Ureter (tissue), 1 donor: ENCODE data around the gene PPM1H. TPM values are rescaled to one million over a fixed set of nuclear protein-coding genes. Genes with fewer than 3 reads are reported as not detected.
"Not testable (repeated sequence)": the region's sequence is repeated elsewhere in the genome, so short reads cannot be mapped to it uniquely, and the experiment has no call there.

Experiments used
- DNase-seq: peaks from one replicate; pipeline ENCODE4 v3.0.0-alpha.2; 2020; ENCODE audit warnings: low spot score
- total RNA-seq: library from RNA; stranded (reverse); gene quantifications from one replicate; pipeline ENCODE4 v1.2.4, GENCODE V29; 2023
- donor health status: DM: yes; HTN: yes; CAD: no.

Gene PPM1H, protein sequence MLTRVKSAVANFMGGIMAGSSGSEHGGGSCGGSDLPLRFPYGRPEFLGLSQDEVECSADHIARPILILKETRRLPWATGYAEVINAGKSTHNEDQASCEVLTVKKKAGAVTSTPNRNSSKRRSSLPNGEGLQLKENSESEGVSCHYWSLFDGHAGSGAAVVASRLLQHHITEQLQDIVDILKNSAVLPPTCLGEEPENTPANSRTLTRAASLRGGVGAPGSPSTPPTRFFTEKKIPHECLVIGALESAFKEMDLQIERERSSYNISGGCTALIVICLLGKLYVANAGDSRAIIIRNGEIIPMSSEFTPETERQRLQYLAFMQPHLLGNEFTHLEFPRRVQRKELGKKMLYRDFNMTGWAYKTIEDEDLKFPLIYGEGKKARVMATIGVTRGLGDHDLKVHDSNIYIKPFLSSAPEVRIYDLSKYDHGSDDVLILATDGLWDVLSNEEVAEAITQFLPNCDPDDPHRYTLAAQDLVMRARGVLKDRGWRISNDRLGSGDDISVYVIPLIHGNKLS
- total RNA-seq = 16.2 TPM

DNA sequence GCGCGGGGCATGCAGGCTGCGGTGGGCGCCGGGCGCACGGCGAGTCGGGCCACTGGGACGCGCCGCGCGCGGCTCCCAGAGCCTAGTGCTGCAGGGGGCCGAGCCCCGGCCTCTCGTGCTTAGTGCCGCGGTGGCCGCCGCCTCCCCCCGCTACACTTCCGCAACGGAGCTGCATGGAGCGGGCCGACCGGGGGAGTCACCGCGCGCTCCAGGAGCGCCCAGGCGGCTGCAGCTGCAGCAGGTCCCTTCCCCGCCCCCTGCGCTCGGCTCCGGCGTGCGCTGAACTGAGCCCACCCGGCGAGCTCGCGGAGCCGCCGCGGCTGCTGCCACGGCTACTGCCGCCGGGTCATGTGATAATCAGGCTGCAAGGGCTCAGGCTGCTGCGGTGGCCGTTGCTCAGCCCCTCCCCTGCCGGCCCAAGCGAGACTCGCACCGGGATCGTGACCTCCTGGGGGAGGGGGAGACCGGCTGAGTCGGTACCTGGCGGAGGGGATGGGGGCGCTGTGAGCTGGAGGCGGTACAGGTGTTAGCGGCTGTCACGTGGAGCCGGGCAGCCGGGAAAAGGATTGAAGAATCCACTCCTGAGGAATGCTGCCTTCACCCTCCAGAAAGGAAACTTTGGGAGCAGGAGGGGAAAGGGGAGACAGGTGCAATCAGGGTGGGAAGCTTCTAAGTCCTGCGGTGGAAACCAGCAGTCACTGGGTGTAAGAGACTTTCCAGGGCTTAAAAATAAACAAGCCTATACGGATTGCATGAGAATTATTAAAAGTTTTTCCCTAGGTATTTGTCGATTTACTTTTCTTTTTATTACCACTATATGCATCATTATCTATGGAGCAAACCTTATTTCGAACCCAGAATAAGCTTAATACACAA is at the start of gene PPM1H:
Gene PPM1H, minus strand, starts transcription at position 352 of the 876 bp plus-strand sequence. CDS start 414 bp downstream, outside the sequence.
- peak; percentile 66 for DNase-seq

DNA sequence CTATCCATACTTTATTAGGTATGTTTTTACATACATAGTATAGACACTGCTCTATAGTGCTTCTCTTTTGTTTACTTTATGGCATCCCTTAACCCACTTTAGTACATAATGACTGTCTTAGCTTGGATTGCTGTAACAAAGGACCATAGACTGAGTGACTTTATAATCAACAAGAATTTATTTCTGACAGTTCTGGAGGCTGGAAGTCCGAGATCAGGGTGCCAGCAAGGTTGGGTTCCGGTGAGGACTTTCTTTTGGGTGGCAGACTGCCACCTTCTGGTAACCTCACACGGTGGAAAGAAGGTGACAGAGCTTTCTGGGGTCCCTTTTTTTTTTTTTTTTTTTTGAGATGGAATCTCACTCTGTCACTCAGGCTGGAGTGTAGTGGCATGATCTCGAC is 48.6 kb upstream of the PPM1H start:
- DNase-seq = no peak

DNA sequence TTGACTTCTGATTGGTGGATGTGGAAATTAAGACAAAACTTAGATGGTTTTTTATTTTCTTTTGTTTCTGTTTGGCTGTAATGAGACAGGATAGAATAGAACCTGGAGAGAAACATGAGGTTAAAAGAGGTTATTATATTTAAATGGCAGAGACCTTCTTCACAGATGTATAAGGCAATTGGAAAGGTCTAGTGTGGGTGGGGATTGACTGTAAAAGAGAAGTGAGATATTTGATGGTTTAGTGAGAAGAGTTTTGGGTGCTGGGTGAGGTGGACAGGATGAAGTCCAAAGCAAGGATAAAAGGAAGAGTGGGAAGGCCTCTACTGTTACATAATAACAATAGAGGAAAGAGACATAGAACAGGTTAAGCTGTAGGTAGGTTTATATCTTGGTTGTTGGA is 43.8 kb upstream of the PPM1H start:
- DNase-seq = no peak

DNA sequence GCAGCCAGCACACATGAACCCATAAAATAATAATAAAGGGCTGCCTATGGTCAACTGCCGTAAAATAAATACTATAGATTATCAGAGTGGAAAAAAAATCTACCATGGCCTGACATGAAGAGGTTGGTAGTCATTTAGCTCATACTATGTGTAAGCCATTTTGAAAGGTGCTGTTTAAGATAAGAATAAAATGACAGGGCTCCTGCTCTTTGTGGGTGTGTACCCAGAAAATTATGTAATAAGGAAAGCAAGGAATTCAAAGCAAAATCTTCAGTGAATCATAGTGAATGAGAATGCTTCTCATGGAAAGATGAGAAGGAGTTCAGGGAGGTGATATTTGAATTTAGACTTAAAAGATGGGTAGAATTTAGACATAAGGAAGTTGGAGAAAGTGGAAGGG is 42.9 kb upstream of the PPM1H start:
- DNase-seq = no peak

DNA sequence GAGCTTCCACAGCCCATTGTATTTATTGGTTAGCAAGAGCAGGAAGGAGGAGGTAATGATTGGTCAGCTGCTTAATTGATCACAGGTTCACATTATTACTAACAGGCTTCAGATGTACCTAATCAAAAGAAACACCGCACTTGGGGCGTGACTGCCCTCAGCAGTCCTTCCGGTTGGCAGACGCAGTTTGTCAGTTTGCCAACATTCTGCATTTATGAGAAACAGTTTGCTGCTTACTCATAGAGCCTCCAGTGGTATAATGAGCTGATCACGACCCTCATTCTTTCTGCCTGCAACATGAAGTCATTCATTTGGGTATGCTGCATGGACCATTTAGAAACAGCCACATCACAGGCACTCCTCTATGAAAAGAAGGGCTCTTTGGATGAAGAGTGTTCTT is 42.5 kb upstream of the PPM1H start:
- no peak for DNase-seq

DNA sequence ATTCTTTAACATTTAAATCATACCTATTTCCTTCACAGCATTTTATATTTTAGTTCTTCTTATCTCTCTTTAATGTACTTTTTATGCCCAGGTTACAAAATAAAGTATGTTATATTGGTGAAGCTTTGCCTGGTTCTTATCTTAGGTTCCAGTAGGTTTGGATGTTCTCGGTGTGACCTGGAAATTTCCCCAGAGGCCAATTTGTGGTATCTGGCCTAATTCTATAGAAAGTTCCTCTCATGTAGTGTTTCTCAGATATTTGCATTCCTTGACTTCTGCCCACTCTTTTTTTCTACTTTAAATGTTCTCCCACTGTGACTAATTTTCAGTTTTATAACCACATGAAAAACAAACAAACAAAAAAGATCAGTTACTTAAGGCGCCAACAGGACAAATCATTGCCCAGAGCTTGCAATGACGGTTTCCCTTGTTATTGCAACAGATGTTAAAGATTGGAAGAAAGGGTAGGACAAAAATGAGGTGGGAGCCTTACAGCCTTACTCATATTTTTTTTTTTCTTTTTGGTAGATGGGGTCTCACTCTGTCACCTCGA is 41.2 kb upstream of the PPM1H start:
- DNase-seq = no peak

DNA sequence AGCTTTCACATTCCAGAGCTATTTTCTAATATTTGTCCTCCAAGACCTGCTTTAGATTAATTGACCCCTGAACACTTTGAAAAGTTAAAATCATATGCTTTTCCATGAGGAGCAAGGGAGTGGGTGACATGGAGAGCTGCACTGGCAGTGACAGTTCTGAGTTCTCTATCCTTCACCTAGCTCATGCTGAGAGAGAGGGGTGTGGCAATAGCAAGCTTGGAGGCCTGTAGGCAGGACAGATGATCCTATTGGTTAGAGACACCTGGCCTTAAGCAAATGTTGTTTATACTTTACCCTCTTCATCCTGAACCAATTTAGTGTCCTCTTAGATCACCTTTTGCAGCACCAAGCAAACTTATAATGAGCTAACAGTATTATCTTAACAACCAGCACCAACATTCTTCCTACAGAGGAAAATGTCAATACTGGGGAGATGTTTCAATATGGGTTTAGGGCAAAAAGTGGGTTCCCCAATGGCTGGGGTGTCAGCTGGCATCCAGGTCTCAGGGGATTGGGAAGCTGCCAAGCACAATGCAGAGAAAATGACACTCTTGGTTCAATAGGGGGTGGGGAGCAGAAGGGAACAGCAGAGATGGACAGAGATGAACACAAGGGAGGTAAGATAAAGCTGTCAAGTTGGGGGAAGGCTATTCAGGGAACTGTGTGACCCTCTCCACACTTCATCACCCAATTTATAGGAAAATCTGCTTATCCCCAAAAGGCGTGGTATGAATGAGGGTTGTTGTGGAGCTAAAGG is 37.0 kb upstream of the PPM1H start:
- no peak for DNase-seq

DNA sequence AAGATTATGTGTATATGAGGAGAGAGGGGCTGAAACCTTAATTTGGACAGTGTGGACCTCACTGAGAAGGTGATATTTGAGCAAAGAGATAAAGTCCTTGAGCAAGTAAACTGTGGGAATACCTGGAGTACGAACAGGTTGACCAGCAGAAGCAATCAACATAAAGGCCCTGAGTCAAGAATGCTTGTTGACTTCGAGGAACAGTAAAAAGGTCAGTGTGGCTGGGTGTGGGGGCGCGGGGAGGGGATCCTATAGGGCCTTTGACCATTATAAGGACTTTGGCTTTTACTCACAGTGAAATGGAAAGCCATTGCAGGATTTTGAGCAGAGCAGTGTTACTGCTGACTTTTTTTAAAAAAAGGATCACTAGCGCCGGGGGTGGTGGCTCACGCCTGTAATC is 34.7 kb upstream of the PPM1H start:
- no peak for DNase-seq

DNA sequence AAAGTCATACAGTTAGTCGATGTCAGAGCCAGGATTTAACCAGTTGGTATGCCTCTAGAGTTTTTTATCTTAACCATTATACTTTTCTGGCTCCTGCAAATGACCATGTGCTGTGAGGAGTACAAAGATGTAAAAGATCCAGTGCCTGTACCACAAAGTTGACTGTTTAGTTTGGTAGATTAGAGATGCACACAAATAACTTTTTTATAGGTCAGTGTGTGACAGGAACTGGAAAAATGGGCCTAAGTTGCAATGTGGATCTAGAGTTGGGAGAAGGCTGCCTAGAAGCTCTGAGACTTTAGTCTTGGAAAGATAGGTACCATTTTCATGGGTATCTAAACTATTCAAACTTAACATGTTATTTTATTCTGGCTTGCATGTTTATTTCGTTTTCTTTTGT is 32.8 kb upstream of the PPM1H start:
- no peak for DNase-seq

DNA sequence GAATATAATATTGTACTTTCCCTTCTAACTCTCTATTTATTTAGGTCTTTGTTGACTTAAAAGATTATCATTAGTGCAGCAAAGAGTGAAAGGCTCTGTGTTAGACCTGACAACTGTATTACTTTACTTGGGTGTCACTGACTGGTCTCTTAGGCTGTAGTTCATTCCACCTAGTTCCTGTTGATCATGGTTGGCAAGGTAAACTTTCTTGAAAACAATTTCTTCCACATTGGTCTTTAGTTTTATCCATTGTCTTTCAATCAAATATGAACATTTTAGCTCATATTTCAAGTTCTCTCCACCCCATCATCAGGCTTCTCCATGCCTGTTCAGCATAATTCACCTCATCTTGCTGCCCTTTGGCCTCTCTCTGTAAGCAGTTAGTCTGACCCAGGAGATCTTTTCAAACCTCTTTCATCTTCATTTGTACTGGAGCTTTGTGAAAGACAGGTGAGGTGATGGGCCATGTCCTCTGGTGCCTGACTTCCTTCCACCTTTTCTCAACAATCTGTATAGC is 32.1 kb upstream of the PPM1H start:
- DNase-seq = no peak

DNA sequence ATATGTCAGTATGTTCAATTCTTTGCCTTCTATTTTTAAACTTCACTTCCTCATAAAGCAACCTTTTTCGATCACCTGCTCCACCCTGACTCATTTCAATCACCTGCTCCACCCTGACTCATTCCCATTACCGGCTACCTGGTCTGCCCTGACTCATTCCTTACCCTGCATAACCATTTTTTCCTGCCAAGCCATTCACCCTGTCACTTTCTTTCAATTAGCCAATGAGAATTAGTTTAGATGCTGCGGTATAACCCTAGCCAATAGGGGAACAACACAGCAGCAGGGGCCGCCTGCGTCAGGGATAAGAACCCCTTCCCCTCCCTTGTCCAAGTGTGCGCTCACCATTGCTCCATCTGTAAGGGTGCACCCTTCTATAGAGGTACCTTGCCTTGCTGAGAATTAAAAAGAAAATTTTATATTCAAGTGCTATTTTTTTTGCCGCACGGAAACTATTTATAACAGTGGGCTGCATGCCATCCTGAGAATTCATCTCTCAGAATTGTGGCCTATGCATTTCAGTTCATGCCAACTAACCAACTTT is 31.6 kb upstream of the PPM1H start:
- peak; percentile 58 for DNase-seq

DNA sequence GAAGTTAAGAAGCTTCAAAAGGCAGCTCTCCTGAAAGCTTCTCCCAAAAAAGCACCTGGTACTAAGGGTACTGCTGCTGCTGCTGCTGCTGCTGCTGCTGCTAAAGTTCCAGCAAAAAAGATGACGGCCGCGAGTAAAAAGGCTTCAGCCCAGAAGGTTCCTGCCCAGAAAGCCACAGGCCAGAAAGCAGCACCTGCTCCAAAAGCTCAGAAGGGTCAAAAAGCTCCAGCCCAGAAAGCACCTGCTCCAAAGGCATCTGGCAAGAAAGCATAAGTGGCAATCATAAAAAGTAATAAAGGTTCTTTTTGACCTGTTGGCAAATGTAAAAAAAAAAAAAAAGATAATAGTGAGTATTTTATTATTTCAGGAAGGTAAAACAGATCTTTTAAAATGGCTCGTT is 30.8 kb upstream of the PPM1H start:
- DNase-seq = not testable (repeated sequence)

DNA sequence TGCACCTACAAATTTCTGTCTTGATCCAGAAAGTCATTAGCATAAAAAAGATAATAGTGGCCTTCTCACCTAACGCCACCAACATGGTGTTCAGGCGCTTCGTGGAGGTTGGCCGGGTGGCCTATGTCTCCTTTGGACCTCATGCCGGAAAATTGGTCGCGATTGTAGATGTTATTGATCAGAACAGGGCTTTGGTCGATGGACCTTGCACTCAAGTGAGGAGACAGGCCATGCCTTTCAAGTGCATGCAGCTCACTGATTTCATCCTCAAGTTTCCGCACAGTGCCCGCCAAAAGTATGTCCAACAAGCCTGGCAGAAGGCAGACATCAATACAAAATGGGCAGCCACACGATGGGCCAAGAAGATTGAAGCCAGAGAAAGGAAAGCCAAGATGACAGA is 30.3 kb upstream of the PPM1H start:
- not testable (repeated sequence) for DNase-seq

DNA sequence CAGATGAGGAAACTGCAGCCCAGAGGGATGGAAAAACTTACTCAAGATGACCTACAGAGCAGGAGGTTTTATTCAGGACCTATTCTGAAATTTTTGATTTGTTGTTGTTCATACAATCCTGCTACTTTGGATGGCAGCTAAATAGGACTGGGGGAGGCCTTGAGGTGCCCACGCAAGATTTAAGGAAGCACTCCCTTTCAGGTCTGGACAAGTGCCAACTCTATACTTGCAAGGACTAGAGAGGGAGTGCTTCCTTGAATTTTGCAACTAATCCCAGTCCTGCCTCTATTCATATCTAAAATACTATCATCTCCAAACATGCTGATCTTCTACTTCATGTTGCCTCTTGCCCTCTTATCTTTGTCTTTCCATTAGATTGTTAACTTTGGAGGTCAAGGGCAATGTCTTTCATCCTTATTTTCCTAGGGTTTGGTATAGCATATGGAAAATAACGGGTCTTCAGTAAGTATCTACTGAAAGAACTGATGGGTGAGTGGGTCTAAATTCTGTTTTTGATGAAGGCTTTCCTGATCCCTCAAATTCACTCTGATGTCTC is 28.6 kb upstream of the PPM1H start:
- DNase-seq = no peak

DNA sequence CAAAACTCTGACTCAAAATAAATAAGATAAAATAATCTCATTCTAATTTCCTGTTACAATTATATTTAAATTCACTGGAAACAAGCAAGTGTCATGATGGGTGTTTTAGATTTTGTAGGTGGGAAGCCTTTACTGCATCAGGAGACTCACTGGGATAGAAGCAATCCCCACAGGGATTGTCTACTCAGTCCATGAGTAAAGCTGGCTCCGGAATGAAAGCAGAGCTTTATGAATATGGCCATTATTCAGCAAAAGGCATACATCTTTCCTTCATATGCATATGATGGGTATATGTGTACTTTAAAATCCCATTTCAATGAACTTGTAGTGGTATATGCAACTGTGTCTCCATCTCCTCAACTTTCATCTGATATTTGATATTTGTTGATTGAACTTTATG is 25.4 kb upstream of the PPM1H start:
- DNase-seq = no peak

DNA sequence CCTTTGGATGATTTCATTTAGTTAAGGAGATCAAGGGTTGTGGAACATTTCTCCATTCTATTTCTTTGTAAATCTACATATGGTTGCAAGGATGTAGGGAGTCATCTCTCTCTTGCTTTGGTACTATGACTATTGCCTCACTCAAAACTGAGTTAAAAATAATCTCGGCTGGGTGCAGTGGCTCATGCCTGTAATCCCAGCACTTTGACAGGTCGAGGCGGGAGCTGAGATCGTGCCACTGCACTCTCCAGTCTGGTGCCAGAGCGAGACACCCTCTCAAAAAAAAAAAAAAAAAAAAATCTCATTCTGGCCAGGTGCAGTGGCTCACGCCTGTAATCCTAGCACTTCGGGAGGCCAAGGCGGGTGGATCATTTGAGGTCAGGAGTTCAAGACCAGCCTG is 24.8 kb upstream of the PPM1H start:
- DNase-seq = no peak

DNA sequence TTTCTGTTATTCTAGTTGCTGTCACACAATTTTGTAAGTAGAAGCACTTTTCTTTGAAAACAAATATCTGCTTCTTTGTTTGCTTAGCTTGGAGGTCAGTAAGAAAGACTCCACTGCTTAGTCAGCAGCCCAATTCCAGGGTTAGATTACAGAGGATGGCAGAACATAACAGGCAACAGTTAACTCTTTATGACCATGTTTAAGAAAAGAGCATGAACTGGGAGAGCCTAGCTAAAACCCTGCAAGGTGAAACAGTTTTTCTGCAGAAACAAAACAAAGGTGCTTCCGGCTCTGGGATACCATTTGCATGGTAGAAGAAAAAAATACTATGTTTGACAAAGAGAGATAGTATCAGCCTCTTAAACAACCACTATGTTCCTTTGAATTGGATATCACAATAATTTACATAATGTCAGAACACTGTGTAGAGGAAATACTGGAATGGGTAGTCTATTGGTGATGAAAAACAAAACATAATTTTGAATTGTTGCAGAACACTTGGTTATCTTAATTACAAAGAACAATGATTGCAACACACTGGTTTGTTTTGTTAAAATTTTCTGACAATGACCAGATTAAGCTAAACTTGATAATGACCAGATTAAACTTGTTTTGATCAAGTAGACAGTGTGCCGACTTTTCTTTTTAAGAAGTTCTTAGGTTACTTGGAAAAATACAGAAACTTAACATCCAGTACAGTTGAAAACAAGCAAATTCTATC is 22.4 kb upstream of the PPM1H start:
- DNase-seq = no peak

DNA sequence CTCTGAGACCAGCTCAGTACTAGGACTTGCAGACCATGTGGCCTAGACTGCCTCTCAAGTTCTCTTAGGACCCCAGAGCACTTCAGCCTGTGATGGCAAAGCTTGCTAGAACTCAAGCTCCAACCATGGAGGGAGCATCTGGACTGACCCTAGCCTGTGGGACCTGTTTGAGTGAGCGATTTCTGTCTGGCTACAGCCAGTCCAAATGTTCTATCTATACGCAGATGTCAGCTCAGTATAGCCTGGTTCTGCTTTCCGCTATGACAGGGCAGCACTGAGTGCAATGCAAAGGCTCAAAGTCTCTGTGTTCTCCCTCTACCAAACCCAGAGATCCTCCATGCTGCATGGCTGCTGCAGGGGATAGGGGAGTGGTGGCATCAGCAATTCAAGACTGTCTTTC is 20.7 kb upstream of the PPM1H start:
- DNase-seq = no peak

DNA sequence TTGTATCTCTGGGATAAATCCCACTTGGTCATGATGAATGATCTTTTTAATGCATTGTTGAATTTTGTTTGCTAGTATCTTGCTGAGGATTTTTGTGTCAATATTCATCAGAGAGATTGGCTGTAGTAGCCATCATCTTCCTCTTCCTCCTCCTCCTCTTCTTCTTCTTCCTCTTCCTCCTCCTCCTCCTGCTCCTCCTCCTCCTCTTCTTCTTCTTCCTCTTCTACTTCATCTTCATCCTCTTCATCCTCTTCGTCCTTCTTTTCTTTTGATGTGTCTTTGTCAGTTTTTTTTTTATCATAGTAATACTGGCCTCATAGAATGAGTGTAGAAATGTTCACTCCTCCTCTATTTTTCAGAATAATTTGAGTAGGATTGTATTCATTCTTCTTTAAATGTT is 15.4 kb upstream of the PPM1H start:
- DNase-seq = no peak

DNA sequence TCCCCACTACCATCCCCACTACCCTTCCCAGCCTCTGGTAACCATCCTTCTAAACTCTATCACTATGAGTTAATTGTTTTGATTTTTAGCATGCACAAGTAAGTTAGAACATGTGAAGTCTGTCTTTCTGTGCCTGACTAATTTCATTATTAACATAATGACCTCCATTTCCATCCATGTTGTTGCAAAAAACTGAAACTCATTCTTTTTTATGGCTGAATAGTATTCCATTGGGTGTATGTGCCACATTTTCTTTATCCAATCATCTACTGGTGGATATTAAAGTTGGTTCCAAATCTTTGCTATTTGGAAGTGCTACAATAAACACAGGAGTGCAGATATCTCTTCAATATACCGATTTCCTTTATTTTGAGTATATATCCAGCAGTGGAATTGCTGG is 13.2 kb upstream of the PPM1H start:
- no peak for DNase-seq
